Measurements from ENCODE around the gene TUBA4A. TPM values are rescaled to one million over a fixed set of nuclear protein-coding genes. Genes with fewer than 3 reads are reported as not detected.

The TUBA4A gene
- total and polyA plus RNA-seq, 10 donors: 60.2 to 120 (median 73.4) TPM

GRCh38 chr2:219273937-219274336 is 20.2 kb upstream of the TUBA4A start:
- H3K9me3 ChIP-seq: no peaks in the 10 kb centered on the region
- no peak for DNase-seq
- intact Hi-C loops (cut with DNase I; ENCODE audit: low total_unique reads): no loop called here

GRCh38 chr2:219272995-219273394 is 19.3 kb upstream of the TUBA4A start:
- WGBS, 5 donors: 65 to 81% (median 73%) methylated on average over 2 of the region's 2 CpGs
- Histone ChIP-seq H3K4me1 (peaks cover 6 to 32% (median 22%) of the 10 kb centered on the region in 6 donors), H3K9me3 (no peaks in the 10 kb centered on the region), H3K36me3 (no peaks in the 10 kb centered on the region), H3K27ac (no peak overlapping the region), H3K4me3 (no peak overlapping the region), H3K27me3 (replicated peaks in 1 of 7) (no peaks in the 10 kb centered on the region)
- no peak for DNase-seq
- intact Hi-C loops (cut with DNase I; ENCODE audit: low total_unique reads): no loop called here
- TF ChIP-seq POLR2AphosphoS5 (IDR thresholded peaks at IDR 0.05) (no peak), POLR2A (IDR thresholded peaks at IDR 0.05) (no peak)
- TF ChIP-seq, protein P1, sequence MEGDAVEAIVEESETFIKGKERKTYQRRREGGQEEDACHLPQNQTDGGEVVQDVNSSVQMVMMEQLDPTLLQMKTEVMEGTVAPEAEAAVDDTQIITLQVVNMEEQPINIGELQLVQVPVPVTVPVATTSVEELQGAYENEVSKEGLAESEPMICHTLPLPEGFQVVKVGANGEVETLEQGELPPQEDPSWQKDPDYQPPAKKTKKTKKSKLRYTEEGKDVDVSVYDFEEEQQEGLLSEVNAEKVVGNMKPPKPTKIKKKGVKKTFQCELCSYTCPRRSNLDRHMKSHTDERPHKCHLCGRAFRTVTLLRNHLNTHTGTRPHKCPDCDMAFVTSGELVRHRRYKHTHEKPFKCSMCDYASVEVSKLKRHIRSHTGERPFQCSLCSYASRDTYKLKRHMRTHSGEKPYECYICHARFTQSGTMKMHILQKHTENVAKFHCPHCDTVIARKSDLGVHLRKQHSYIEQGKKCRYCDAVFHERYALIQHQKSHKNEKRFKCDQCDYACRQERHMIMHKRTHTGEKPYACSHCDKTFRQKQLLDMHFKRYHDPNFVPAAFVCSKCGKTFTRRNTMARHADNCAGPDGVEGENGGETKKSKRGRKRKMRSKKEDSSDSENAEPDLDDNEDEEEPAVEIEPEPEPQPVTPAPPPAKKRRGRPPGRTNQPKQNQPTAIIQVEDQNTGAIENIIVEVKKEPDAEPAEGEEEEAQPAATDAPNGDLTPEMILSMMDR (IDR thresholded peaks at IDR 0.05 in 8 of 11, conservative IDR thresholded peaks at IDR 0.05 in 3 of 11): no peak

More at GRCh38 chr2:219273937-219274336, 20.2 kb upstream of the TUBA4A start:
- H3K4me1 ChIP-seq: peaks cover 14 to 37% (median 31%) of the 10 kb centered on the region in 6 donors
- no peak overlapping the region for H3K27ac ChIP-seq
- H3K36me3 ChIP-seq: no peaks in the 10 kb centered on the region
- TF ChIP-seq POLR2A (IDR thresholded peaks at IDR 0.05) (no peak), POLR2AphosphoS5 (IDR thresholded peaks at IDR 0.05) (no peak)
- TF ChIP-seq, protein P1 (IDR thresholded peaks at IDR 0.05 in 8 of 11, conservative IDR thresholded peaks at IDR 0.05 in 3 of 11): no peak
- no peak overlapping the region for H3K4me3 ChIP-seq
- H3K27me3 ChIP-seq (replicated peaks in 1 of 7): no peaks in the 10 kb centered on the region
- 86 to 100% (median 92%) methylated on average over 1 to 3 of the region's 3 CpGs for WGBS, 5 donors

DNA sequence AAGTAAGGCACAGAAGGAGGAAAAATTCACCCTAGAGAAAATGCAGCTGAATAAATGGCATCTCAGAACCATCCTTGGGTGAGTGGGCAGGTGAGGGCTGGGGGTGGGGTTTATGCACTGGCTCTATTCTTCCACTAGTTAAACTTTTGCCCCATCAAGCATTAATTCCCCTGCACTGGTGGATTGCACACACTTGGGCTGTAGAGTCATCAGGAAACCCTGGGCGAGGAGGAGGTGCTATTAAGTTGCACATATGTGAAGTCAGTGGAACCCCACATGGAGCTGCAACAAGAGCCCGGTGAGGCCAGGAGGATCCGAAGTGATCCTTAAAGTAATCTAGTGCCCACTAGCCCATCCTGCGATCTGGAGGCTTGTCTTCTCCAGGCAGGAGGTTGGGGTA is 18.6 kb upstream of the TUBA4A start:
- intact Hi-C loops (cut with DNase I; ENCODE audit: low total_unique reads): no loop called here
- H3K4me1 ChIP-seq: peaks cover 0 to 26% (median 15%) of the 10 kb centered on the region in 6 donors
- 80 to 87% (median 86%) methylated on average over 4 of the region's 4 CpGs for WGBS, 5 donors
- no peaks in the 10 kb centered on the region for H3K9me3 ChIP-seq
- DNase-seq: no peak
- no peak overlapping the region for H3K27ac ChIP-seq
- no peak overlapping the region for H3K4me3 ChIP-seq
- TF ChIP-seq, protein P1 (IDR thresholded peaks at IDR 0.05 in 8 of 11, conservative IDR thresholded peaks at IDR 0.05 in 3 of 11): no peak
- TF ChIP-seq POLR2A (IDR thresholded peaks at IDR 0.05): no peak
- no peak for TF ChIP-seq POLR2AphosphoS5 (IDR thresholded peaks at IDR 0.05)
- H3K36me3 ChIP-seq: no peaks in the 10 kb centered on the region
- no peaks in the 10 kb centered on the region for H3K27me3 ChIP-seq (replicated peaks in 1 of 7)

- Histone ChIP-seq H3K4me1 (peaks cover 0 to 22% (median 10%) of the 10 kb centered on the region in 6 donors), H3K27me3 (replicated peaks in 1 of 7) (no peaks in the 10 kb centered on the region), H3K27ac (no peak overlapping the region), H3K9me3 (no peaks in the 10 kb centered on the region), H3K4me3 (no peak overlapping the region), H3K36me3 (no peaks in the 10 kb centered on the region)
- no peak for DNase-seq
- intact Hi-C loops (cut with DNase I; ENCODE audit: low total_unique reads): no loop called here
- 61 to 78% (median 74%) methylated on average over 2 of the region's 2 CpGs for WGBS, 5 donors
- no peak for TF ChIP-seq POLR2A (IDR thresholded peaks at IDR 0.05)
- TF ChIP-seq, protein P1 (IDR thresholded peaks at IDR 0.05 in 8 of 11, conservative IDR thresholded peaks at IDR 0.05 in 3 of 11): no peak
- TF ChIP-seq POLR2AphosphoS5 (IDR thresholded peaks at IDR 0.05): no peak
Measured at GRCh38 chr2:219271021-219271420, 17.3 kb upstream of the TUBA4A start.

All from spleen (tissue), 11 donors.